ENCODE results near the gene FJX1. TPM values are rescaled to one million over a fixed set of nuclear protein-coding genes. Genes with fewer than 3 reads are reported as not detected.

Gene FJX1
- polyA plus RNA-seq, 1 experiment, result 4.8 TPM

DNA sequence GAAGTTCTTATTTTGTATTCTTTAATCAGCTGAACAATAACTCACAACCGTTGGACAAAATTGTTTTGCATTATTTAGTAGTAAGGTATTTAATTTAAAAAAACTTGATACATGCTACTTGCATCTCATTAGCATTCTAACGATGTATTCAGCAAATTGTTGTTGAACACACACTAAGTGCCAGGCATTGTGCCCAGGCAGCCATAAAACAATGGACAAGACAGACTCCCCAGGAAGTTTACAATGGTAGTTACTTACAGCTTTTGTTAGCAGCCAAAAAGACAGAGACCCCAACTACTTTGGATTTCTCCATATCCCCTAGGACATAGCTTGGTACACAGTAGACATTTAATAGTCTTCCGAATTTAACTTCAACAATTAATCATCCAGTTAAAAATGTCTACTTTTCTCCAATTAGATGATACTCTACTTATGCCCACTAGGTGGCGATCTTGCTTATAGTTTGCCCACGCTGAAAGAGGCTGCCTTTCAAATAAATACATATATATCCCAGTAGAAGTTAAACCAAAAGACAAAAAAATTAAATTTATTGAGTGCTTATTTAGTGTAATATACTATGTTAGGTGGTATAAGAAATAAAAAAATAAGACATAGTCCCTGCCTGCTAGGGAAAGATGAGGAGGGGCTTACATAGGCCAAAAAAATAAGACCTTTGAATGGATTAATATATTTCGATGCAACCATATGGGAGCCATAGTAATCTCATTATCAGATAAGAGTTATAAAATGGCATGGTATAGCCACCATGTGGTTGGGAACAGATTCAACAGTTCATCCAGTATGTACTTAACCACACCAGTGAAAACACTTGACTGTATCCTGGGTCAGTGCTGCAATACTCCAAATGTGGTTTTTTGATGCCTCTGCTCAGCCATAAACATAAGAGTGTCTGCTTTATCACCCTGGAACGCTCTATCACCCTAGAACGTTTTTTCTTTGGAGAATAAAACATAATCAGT lies 2.0 kb upstream of the FJX1 start:
- POLR2A ChIA-PET, result no interaction called here

DNA sequence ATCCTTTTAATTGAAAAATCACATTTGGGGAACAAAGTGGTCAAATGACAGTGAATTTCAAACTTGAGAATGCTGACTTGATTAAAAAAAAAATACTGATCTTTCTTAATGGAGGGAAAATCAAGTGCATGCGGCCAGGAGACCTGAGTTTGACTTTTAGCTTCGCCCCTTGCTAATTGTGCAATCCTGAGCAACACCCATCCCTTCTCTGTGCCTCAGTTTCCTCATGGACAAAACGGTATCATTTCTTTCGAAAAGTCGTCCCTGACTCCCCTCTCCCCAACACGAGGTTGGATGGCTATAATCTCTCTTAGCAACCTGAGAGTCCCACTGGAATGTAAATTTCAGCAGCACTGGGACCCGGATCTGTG lies 959 bp upstream of the FJX1 start:
- H3K4me3 ChIP-seq (ENCODE audit: low read depth, low read length), result peak overlapping the region; percentile 78
- no peak for DNase-seq (ENCODE audit: low read depth, low spot score)
- H3K27me3 ChIP-seq (ENCODE audit: control insufficient read depth, insufficient read depth, low read length), result no peaks in the 10 kb centered on the region
- TF ChIP-seq, protein P1, sequence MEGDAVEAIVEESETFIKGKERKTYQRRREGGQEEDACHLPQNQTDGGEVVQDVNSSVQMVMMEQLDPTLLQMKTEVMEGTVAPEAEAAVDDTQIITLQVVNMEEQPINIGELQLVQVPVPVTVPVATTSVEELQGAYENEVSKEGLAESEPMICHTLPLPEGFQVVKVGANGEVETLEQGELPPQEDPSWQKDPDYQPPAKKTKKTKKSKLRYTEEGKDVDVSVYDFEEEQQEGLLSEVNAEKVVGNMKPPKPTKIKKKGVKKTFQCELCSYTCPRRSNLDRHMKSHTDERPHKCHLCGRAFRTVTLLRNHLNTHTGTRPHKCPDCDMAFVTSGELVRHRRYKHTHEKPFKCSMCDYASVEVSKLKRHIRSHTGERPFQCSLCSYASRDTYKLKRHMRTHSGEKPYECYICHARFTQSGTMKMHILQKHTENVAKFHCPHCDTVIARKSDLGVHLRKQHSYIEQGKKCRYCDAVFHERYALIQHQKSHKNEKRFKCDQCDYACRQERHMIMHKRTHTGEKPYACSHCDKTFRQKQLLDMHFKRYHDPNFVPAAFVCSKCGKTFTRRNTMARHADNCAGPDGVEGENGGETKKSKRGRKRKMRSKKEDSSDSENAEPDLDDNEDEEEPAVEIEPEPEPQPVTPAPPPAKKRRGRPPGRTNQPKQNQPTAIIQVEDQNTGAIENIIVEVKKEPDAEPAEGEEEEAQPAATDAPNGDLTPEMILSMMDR (IDR thresholded peaks at IDR 0.05; ENCODE audit: low read depth, low read length), result no peak
- H3K9me3 ChIP-seq (ENCODE audit: control insufficient read depth, insufficient read depth, low read length), result no peaks in the 10 kb centered on the region
- POLR2A ChIA-PET, result interaction anchor here (0.8 to 1.2 kb wide), 2 partner anchors 92 to 205 kb away, joined by 3 to 6 read pairs; partner anchors contain the start of gene PAMR1
- H3K27ac ChIP-seq (ENCODE audit: low read depth, low read length), result peak overlapping the region; percentile 80
- CTCF ChIA-PET, result interaction anchor here (0.6 to 1.4 kb wide), 3 partner anchors 25 to 642 kb away, joined by 3 to 10 read pairs (median 4); no protein-coding TSS in a partner anchor

More for the DNA sequence above, 2.0 kb upstream of the FJX1 start:
- H3K27me3 ChIP-seq (ENCODE audit: control insufficient read depth, insufficient read depth, low read length), result no peaks in the 10 kb centered on the region
- H3K4me3 ChIP-seq (ENCODE audit: low read depth, low read length), result no peak overlapping the region
- no peak overlapping the region for H3K27ac ChIP-seq (ENCODE audit: low read depth, low read length)
- CTCF ChIA-PET, result interaction anchor here (0.6 to 3.1 kb wide), 26 partner anchors 11 to 652 kb away, joined by 3 to 40 read pairs (median 4); partner anchors contain the start of gene PAMR1
- no peaks in the 10 kb centered on the region for H3K9me3 ChIP-seq (ENCODE audit: control insufficient read depth, insufficient read depth, low read length)
- no peak for DNase-seq (ENCODE audit: low read depth, low spot score)
- TF ChIP-seq, protein P1 (IDR thresholded peaks at IDR 0.05; ENCODE audit: low read depth, low read length), result peak; percentile 72

DNA sequence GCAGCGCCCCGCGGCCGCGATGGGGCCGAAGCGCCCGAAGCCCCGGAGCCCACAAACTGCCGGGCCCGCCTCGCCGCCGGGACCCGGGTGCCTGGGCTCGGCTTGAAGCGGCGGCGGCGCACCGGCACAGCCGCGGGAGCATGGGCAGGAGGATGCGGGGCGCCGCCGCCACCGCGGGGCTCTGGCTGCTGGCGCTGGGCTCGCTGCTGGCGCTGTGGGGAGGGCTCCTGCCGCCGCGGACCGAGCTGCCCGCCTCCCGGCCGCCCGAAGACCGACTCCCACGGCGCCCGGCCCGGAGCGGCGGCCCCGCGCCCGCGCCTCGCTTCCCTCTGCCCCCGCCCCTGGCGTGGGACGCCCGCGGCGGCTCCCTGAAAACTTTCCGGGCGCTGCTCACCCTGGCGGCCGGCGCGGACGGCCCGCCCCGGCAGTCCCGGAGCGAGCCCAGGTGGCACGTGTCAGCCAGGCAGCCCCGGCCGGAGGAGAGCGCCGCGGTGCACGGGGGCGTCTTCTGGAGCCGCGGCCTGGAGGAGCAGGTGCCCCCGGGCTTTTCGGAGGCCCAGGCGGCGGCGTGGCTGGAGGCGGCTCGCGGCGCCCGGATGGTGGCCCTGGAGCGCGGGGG lies 346 bp downstream of the FJX1 start:
- H3K27me3 ChIP-seq (ENCODE audit: control insufficient read depth, insufficient read depth, low read length), result no peaks in the 10 kb centered on the region
- H3K9me3 ChIP-seq (ENCODE audit: control insufficient read depth, insufficient read depth, low read length), result no peaks in the 10 kb centered on the region
- TF ChIP-seq, protein P1 (IDR thresholded peaks at IDR 0.05; ENCODE audit: low read depth, low read length), result 0 out of 2 replicates have a peak, but pooled peaks have one; percentile 20
- ChIA-PET POLR2A (interaction anchor here (0.5 to 1.2 kb wide), 2 partner anchors 93 to 290 kb away, joined by 3 to 6 read pairs; partner anchors contain the start of gene PAMR1), CTCF (interaction anchor here (1.1 to 1.9 kb wide), 3 partner anchors 203 to 640 kb away, joined by 3 to 15 read pairs (median 10); no protein-coding TSS in a partner anchor)
- H3K4me3 ChIP-seq (ENCODE audit: low read depth, low read length), result peak overlapping the region; percentile 78
- no peak overlapping the region for H3K27ac ChIP-seq (ENCODE audit: low read depth, low read length)
- DNase-seq (ENCODE audit: low read depth, low spot score), result no peak

DNA sequence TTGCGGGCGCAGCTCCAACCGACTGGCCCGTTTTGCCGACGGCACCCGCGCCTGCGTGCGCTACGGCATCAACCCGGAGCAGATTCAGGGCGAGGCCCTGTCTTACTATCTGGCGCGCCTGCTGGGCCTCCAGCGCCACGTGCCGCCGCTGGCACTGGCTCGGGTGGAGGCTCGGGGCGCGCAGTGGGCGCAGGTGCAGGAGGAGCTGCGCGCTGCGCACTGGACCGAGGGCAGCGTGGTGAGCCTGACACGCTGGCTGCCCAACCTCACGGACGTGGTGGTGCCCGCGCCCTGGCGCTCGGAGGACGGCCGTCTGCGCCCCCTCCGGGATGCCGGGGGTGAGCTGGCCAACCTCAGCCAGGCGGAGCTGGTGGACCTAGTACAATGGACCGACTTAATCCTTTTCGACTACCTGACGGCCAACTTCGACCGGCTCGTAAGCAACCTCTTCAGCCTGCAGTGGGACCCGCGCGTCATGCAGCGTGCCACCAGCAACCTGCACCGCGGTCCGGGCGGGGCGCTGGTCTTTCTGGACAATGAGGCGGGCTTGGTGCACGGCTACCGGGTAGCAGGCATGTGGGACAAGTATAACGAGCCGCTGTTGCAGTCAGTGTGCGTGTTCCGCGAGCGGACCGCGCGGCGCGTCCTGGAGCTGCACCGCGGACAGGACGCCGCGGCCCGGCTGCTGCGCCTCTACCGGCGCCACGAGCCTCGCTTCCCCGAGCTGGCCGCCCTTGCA lies 1.0 kb downstream of the FJX1 start:
- TF ChIP-seq, protein P1 (IDR thresholded peaks at IDR 0.05; ENCODE audit: low read depth, low read length), result no peak; the same call in none of the 2 replicates
- peak overlapping the region; percentile 78 for H3K4me3 ChIP-seq (ENCODE audit: low read depth, low read length)
- POLR2A ChIA-PET, result interaction anchor here (0.5 to 0.6 kb wide), 2 partner anchors 30 to 290 kb away, joined by 3 read pairs; no protein-coding TSS in a partner anchor
- H3K9me3 ChIP-seq (ENCODE audit: control insufficient read depth, insufficient read depth, low read length), result no peaks in the 10 kb centered on the region
- no peak for DNase-seq (ENCODE audit: low read depth, low spot score)
- H3K27me3 ChIP-seq (ENCODE audit: control insufficient read depth, insufficient read depth, low read length), result no peaks in the 10 kb centered on the region
- CTCF ChIA-PET, result interaction anchor here (1.1 to 1.9 kb wide), 3 partner anchors 202 to 640 kb away, joined by 3 to 15 read pairs (median 3); no protein-coding TSS in a partner anchor
- H3K27ac ChIP-seq (ENCODE audit: low read depth, low read length), result peak overlapping the region; percentile 52

Measured in AG04450 (cell line).